ENCODE measurements around the gene CIRBP. TPM values are rescaled to one million over a fixed set of nuclear protein-coding genes. Genes with fewer than 3 reads are reported as not detected.
A peak's percentile ranks its signal among the peaks of the same experiment; 100 is the strongest.

Gene CIRBP
- total and polyA plus RNA-seq, 2 of the 13 experiments (the other 11 are each of a cell fraction or from before 2014, with no cell fraction given): 133 to 140 TPM

DNA sequence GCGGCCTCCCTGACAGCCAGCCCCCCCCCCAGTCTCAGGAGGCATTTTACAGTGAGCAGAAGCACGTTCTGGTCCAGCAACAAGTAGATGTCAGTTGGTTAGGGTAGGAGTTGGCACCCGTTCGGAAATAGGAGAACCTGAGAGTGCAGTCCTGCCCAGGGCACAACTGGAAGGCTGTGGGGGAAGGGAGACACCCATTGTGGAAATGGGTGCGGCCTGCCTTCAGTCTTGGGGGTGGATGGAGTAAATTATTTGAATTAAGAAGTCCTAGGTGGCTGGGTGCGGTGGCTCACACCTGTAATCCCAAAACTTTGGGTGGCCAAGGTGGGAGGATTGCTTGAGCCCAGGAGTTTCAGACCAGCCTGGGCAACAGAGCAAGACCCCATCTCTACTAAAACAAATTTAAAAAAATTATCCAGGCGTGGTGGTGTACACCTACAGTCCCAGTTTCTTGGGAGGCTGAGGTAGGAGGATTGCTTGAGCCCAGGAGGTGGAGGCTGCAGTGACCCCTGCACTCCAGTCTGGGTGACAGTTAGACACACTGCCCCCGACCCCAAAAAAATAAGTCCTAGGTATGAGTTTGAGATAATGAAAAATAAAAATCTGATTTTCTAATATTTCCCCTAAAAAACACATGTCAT lies 1.2 kb downstream of the CIRBP start:
- POLR2A ChIA-PET: interaction anchor here (0.9 to 11.5 kb wide), 9 partner anchors 14 to 248 kb away, joined by 3 to 668 read pairs (median 22); partner anchors contain the start of genes ATP5F1D, CBARP and MIDN
- H3K4me3 ChIP-seq (replicated peaks in 1 of 3; ENCODE audit: insufficient read depth in 1 of 3, low read depth in 2 of 3, low read length in 3 of 3): peak overlapping the region; percentile 59 to 83 (median 62)
- 28% methylated on average over 7 of the region's 8 CpGs for WGBS (ENCODE audit: low lambda C conversion rate)
- peaks cover 76% of the 10 kb centered on the region for H3K4me1 ChIP-seq (ENCODE audit: insufficient read depth, low read length)
- H3K27me3 ChIP-seq (ENCODE audit: control insufficient read depth in 1 of 2, insufficient read depth in 2 of 2, low read length in 2 of 2): no peaks in the 10 kb centered on the region
- CTCF ChIA-PET (ENCODE audit: low intra/inter-chr PET ratio, low total read pairs): no interaction called here
- H3K27ac ChIP-seq (ENCODE audit: extremely low read length, insufficient read depth, low read length): peak overlapping the region; percentile 85
- in situ Hi-C loops (cut with HindIII; ENCODE audit: extremely low pct_ligation_motif_present, low pct_unique_long_range_greater_than_20kb): no loop called here
- DNase-seq (ENCODE audit: low spot score): no peak
- intact Hi-C loops (cut with micrococcal nuclease; ENCODE audit: unreplicated experiment): no loop called here
- peaks cover 36% of the 10 kb centered on the region for H4K20me1 ChIP-seq (ENCODE audit: insufficient read depth, low read length)
- H3K4me2 ChIP-seq (ENCODE audit: low read depth, low read length): peak overlapping the region; percentile 100
- H2AFZ ChIP-seq (ENCODE audit: low read length): no peak overlapping the region
- BruUV-seq (replicated peaks): no TSS peak
- no peaks in the 10 kb centered on the region for H3K9me3 ChIP-seq (ENCODE audit: low read length)
- ATAC-seq: no peak
- peak overlapping the region; percentile 90 for H3K9ac ChIP-seq (ENCODE audit: insufficient read depth, low read depth, low read length)
- H3K36me3 ChIP-seq (replicated peaks in 1 of 2; ENCODE audit: control insufficient read depth in 1 of 2, insufficient read depth in 2 of 2, low read length in 2 of 2): peaks cover 19 to 46% of the 10 kb centered on the region in 2 experiments
- H3K79me2 ChIP-seq (ENCODE audit: insufficient read depth, low read length): peaks cover 34% of the 10 kb centered on the region
- no peak for FAIRE-seq
- TF ChIP-seq, protein P1, sequence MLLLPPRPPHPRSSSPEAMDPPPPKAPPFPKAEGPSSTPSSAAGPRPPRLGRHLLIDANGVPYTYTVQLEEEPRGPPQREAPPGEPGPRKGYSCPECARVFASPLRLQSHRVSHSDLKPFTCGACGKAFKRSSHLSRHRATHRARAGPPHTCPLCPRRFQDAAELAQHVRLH (CRISPR knock-in tag; IDR thresholded peaks at IDR 0.05; ENCODE audit: borderline replicate concordance, low read depth): no peak
- TF ChIP-seq NRL (CRISPR knock-in tag; IDR thresholded peaks at IDR 0.05; ENCODE audit: borderline replicate concordance) (no peak), POLR2AphosphoS5 (IDR thresholded peaks at IDR 0.05; ENCODE audit: low read depth, low read length) (peak; percentile 34; the same call in 1 of the 2 replicates), RBM22 (optimal IDR thresholded peaks at IDR 0.05; ENCODE audit: low read length) (peak; percentile 7), ZC3H4 (CRISPR knock-in tag; IDR thresholded peaks at IDR 0.05; ENCODE audit: borderline replicate concordance) (peak; percentile 64; the same call in 1 of the 2 replicates), MAZ (IDR thresholded peaks at IDR 0.05; ENCODE audit: borderline replicate concordance, low read depth, low read length) (no peak), MAZ (CRISPR knock-in tag; IDR thresholded peaks at IDR 0.05; ENCODE audit: low read depth) (0 out of 2 replicates have a peak, but pooled peaks have one; percentile 2), SRY (CRISPR knock-in tag; IDR thresholded peaks at IDR 0.05) (0 out of 2 replicates have a peak, but pooled peaks have one; percentile 2), ZNF337 (CRISPR knock-in tag; IDR thresholded peaks at IDR 0.05; ENCODE audit: borderline replicate concordance, low read depth) (no peak)
- TF ChIP-seq, protein P2, sequence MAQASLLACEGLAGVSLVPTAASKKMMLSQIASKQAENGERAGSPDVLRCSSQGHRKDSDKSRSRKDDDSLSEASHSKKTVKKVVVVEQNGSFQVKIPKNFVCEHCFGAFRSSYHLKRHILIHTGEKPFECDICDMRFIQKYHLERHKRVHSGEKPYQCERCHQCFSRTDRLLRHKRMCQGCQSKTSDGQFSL (CRISPR knock-in tag; IDR thresholded peaks at IDR 0.05): peak; percentile 4; the same call in 1 of the 2 replicates
- TF ChIP-seq, protein P3, sequence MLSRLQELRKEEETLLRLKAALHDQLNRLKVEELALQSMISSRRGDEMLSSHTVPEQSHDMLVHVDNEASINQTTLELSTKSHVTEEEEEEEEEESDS (CRISPR knock-in tag; IDR thresholded peaks at IDR 0.05; ENCODE audit: borderline replicate concordance): no peak
- TF ChIP-seq, protein P4, sequence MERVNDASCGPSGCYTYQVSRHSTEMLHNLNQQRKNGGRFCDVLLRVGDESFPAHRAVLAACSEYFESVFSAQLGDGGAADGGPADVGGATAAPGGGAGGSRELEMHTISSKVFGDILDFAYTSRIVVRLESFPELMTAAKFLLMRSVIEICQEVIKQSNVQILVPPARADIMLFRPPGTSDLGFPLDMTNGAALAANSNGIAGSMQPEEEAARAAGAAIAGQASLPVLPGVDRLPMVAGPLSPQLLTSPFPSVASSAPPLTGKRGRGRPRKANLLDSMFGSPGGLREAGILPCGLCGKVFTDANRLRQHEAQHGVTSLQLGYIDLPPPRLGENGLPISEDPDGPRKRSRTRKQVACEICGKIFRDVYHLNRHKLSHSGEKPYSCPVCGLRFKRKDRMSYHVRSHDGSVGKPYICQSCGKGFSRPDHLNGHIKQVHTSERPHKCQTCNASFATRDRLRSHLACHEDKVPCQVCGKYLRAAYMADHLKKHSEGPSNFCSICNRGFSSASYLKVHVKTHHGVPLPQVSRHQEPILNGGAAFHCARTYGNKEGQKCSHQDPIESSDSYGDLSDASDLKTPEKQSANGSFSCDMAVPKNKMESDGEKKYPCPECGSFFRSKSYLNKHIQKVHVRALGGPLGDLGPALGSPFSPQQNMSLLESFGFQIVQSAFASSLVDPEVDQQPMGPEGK (CRISPR knock-in tag; IDR thresholded peaks at IDR 0.05): peak; percentile 12; the same call in 1 of the 2 replicates
- TF ChIP-seq, protein P5, sequence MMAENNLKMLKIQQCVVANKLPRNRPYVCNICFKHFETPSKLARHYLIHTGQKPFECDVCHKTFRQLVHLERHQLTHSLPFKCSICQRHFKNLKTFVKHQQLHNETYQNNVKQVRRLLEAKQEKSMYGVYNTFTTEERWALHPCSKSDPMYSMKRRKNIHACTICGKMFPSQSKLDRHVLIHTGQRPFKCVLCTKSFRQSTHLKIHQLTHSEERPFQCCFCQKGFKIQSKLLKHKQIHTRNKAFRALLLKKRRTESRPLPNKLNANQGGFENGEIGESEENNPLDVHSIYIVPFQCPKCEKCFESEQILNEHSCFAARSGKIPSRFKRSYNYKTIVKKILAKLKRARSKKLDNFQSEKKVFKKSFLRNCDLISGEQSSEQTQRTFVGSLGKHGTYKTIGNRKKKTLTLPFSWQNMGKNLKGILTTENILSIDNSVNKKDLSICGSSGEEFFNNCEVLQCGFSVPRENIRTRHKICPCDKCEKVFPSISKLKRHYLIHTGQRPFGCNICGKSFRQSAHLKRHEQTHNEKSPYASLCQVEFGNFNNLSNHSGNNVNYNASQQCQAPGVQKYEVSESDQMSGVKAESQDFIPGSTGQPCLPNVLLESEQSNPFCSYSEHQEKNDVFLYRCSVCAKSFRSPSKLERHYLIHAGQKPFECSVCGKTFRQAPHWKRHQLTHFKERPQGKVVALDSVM (CRISPR knock-in tag; IDR thresholded peaks at IDR 0.05): peak; percentile 85
- TF ChIP-seq, protein P6, sequence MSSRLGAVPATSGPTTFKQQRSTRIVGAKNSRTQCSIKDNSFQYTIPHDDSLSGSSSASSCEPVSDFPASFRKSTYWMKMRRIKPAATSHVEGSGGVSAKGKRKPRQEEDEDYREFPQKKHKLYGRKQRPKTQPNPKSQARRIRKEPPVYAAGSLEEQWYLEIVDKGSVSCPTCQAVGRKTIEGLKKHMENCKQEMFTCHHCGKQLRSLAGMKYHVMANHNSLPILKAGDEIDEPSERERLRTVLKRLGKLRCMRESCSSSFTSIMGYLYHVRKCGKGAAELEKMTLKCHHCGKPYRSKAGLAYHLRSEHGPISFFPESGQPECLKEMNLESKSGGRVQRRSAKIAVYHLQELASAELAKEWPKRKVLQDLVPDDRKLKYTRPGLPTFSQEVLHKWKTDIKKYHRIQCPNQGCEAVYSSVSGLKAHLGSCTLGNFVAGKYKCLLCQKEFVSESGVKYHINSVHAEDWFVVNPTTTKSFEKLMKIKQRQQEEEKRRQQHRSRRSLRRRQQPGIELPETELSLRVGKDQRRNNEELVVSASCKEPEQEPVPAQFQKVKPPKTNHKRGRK (CRISPR knock-in tag; IDR thresholded peaks at IDR 0.05): 0 out of 2 replicates have a peak, but pooled peaks have one; percentile 5

Measured in HepG2 (cell line).